H4 (cell line): ENCODE results near the gene POLE. TPM values are rescaled to one million over a fixed set of nuclear protein-coding genes. Genes with fewer than 3 reads are reported as not detected.
A peak's percentile ranks its signal among the peaks of the same experiment; 100 is the strongest.

Source experiments
- DNase-seq: peaks from one replicate; pipeline ENCODE4 v3.0.0-alpha.2; 2015; ENCODE audit warnings: low spot score
- total RNA-seq: library from RNA; depleted of rRNA; stranded (reverse); fragments of >200 nt; shearing (Covaris generic); gene quantifications from 2 replicates; pipeline ENCODE4 v1.2.3, GENCODE V29; 2014

The POLE gene
- total RNA-seq, 1 experiment from 2014 or later: 11.8 TPM

DNA sequence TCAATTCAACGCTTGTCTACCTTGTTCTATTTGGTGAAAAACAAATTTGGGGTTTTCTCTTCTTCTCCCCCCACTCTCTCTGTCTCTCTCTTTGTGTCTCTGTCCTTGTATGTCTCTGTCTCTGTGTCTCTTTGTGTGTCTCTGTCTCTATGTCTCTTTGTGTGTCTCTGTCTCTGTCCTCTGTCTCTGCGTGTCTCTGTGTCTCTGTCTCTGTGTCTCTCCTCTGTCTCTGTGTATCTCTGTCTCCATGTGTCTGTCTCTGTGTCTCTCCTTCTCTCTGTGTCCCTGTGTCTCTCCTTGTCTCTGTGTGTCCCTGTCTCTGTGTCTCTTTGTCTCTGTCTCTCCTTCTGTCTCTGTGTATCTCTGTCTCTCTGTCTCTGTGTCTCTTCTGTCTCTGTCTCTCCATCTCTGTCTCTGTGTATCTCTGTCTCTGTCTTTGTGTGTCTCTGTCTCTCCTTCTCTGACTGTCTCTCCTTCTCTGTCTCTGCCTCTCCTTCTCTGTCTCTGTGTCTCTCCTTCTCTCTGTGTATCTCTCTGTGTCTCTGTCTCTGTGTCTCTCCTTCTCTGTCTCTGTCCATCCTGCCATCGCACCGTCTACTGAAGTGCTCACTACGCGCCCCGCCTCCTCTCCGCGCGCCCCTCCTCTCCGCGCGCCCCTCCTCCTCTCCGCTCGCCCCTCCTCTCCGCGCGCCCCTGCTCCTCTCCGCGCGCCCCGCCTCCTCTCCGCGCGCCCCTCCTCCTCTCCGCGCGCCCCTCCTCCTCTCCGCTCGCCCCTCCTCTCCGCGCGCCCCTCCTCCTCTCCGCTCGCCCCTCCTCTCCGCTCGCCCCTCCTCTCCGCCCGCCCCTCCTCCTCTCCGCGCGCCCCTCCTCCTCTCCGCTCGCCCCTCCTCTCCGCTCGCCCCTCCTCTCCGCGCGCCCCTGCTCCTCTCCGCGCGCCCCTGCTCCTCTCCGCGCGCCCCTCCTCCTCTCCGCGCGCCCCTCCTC is 89.5 kb downstream of the POLE start:
- DNase-seq: peak; percentile 47

DNA sequence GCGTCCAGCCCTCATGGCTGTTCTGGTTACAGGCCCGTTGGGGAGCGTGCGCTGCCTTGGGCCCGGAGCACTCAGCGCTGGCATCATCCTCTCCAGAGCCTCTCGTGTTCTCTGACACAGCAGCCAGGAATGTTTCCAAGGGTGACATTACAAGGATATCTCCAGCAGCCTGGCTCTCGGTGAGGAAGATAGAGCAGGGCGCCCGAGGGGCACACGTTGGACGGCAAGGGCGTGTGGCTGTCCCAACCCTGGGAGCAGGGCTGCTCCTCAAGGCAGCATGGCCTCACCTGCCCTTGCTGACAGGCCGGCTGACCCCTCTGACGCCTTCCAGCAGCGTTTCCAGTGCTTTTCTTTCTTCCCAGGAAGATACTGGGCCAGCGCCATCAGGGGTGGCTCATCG is 91.1 kb downstream of the POLE start:
- DNase-seq: peak; percentile 36

- DNase-seq: no peak
Observed at GRCh38 chr12:132595183-132595582, 92.0 kb downstream of the POLE start.

DNA sequence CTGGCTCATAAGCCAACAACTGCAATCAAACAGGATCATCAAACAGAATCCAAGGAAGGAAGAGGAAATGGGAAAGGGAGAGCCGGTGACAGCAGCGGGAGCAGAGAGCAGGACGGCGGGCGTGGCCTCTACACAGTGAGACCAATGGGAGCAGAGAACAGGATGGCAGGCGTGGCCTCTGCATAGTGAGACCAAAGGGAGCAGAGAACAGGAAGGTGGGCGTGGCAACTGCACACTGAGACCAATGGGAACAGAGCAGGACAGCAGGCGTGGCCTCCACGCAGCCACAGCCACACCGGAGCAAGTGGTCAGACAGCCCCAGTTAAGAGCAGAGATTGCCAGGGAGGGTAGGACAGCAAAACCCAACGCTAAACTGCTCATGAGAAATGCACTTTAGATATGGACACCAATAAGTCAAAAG is 93.2 kb downstream of the POLE start:
- peak; percentile 84 for DNase-seq

DNA sequence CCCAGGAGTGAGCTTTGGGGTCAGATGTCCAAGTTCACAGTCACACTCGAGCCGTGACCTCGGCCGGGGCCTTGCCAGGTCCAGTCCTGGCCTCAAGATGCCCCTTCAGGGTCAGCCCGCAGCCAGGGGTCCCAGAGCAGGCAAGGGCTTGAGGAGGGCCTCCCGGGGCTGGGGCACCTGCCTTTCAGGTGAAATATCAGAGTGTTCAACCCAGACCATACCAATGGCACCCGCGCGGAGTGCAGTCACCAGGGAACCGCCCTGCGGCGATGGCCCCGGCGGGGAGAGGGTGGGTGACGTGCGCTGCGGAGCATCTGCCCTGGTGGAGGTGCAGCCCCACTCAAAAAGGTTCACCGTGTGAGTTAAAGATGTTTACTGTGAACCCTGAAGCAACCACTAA is 93.6 kb downstream of the POLE start:
- no peak for DNase-seq

- no peak for DNase-seq
Observed at GRCh38 chr12:132593071-132593470, 94.1 kb downstream of the POLE start.

DNA sequence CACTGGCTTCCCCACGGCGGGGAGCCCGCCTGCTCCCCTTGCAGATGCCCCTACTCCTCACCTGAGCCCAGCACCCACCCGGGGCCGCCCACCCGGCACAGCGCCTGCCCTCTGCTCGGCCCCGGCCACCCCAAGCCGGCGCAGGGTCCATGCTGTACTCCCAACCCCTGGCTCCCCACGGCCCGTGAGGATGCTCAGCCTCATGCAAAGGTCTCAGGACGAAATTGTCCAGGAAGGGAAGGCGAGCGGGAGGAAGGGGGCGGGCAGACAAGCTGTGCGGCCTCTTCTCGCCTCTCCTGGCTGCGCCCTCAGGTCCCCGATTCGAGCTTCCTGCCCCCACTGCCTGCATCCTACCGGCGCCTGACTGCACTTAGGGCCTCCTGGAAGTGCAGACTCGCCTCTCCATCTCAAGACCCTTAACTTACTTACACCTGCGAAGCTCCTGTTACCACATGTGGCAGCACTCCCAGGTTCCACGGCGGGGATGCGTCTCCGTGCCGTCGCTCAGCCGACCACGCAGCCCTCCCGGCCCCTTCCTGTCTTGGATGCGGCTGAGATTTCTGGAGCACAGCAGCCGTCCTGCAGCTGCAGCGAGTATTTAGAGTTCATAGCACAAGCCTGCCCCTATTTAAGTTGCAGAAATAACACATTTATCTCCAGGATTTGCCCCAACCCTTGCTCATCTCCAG is 94.7 kb downstream of the POLE start:
- no peak for DNase-seq

- DNase-seq: no peak
Observed at GRCh38 chr12:132591107-132591935, 95.8 kb downstream of the POLE start.

DNA sequence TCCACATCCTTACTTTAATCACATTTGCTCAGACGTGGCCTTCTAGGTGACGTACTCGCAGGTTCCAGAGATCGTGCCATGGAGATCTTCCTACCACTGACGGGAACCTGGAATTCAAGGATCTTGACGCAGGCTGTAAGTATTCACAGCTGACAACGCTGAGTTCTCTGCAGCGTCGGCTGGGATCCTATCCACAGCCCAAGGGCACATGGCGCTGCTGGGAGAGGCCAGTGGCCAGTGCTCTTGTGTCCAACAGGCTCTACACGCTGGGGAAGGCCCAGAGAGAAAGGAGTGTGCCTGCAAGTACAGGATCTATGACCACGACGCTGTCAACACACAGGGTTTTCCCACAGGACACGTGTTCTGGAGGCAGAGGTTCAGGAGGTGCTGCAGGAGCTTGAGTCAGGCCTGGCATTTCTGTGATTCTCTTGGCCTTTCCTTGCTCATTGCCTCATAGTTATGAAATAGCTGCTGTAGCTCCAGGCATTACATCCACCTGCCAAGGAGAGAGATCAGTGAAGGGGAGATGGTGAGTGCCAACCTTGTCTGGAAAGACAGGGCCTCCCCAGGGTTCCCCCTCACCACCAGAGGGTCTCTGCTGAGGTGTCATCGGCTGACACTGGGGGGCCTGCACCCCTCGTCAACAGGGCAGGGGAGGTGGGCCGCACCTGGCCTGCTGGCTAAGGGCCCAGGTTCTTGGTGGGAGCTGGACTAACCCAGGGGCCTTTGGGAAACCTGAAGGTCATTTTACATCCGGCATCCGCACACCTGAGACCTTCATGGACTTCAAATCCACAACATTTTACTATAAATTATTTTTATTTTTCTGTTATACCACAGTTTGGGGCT is 98.1 kb downstream of the POLE start:
- DNase-seq: no peak

GRCh38 chr12:132588319-132588718 is 98.8 kb downstream of the POLE start:
- DNase-seq: no peak

DNA sequence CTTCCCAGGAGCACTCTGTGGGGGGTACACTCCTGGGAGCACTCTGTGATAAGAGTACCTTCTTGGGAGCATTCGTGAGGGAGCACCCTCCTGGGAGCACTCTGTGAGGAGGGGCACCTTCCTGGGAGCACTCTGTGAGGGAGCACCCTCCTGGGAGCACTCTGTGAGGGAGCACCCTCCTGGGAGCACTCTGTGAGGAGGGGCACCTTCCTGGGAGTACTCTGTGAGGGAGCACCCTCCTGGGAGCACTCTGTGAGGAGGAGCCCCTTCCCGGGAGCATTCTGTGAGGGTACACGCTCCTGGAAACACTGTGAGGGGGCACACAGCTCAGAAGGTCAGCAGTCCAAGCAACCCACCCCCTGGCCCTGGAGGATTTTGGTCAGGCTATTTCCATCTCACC is 99.4 kb downstream of the POLE start:
- DNase-seq: no peak

DNA sequence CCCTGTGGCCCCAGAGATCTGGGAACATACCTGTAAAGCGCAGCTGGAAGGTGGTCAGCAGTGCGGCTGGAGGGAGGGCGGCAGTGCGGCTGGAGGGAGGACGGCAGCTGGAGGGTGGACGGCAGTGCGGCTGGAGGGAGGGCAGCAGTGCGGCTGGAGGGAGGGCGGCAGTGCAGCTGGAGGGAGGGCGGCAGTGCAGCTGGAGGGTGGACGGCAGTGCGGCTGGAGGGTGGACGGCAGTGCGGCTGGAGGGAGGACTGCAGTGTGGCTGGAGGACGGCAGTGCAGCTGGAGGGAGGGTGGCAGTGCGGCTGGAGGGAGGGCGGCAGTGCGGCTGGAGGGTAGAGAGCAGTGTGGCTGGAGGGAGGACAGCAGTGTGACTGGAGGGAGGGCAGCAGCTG is 100.2 kb downstream of the POLE start:
- no peak for DNase-seq

DNA sequence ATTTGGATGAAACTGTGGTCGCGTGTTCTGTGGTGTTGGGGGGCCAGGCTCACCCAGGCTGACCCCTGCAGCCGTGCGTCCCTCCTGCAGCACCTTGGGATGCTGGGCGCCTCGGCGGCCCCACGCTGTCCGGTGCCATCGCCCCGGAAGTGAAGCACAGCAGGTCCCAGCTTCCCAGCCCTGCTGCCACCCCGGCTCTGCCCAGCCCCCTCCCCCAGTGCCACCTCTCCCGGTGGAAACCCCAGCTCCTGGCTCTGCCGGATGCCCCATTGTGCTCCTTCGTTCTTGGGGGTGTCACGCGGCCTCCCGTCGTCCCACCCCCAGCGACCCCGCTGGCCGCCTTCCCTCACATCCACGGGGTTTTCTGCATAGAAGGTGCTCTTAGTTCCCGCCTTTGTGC is 102.0 kb downstream of the POLE start:
- DNase-seq: no peak

DNA sequence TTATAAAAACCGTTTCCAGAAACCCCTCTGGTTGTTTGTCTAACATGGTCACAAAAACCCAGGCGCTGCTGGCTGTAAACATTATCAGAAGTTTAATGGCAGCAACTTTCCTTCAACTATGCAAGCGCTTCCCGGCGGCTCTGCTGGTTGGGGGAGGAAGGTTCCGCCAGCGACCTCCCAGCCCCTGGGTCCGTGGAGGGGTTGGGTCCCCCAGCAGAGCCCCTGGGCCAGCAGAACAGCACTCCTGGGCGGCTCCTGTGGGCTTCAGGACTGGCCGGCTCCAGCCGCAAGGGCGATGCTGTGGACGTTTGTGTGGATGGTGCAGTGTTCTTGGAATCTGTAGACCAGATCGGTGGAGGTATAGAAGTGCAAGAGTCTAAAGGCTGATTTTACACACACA is 102.7 kb downstream of the POLE start:
- no peak for DNase-seq

GRCh38 chr12:132583736-132584135 is 103.4 kb downstream of the POLE start:
- DNase-seq: no peak

- DNase-seq: no peak
Observed at GRCh38 chr12:132583411-132583710, 103.8 kb downstream of the POLE start.

DNA sequence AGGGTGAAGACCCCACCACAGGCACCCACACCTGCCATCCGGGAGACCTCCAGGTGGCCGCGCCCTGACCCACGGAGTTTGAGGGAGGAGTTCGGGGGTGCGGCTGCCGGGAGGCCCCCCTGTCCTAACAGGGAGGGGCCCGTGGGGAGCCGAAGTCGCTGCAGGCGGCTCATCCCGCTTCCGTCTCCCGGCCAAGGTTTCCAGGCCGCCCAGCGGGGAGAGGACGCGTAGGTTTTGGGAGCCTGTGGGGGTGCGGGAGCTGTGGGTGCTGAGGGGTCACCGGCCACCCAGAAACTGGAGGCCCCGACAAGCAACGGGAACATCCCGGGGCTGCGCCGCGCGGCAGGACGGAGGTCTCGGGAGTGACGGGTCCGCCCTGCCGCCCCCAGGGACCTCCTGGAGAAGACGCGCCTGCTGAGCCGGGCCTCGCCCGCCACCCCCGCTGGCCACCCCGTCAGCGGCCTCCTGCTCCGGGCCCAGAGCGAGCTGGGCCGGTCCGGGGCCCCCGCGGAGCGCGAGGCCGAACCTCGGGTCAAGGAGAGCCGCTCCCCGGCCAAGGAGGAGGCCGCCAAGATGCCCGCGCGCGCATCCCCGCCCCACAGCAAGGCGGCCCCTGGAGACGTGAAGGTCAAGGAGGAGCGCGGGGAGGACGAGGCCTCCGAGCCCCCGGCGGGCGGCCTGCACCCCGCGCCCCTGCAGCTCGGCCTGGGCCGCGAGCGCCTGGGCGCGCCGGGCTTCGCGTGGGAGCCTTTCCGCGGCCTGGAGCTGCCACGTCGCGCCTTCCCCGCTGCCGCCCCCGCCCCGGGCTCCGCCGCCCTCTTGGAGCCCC is 104.3 kb downstream of the POLE start:
- DNase-seq: no peak

GRCh38 chr12:132582058-132582420 is 105.1 kb downstream of the POLE start:
- no peak for DNase-seq

GRCh38 chr12:132581348-132582057 is 105.6 kb downstream of the POLE start:
- DNase-seq: no peak
